ENCODE measurements around the gene LYRM1.

GRCh38 chr16:20866801-20867200 lies 33.8 kb upstream of the LYRM1 start:
- TF ChIP-seq CTCF (IDR thresholded peaks at IDR 0.05) (no peak), POLR2A (IDR thresholded peaks at IDR 0.05) (no peak)

Data from testis (tissue), 2 donors.